CD14-positive monocyte (primary cell): Measurements from ENCODE around the gene DOCK3. TPM values are rescaled to one million over a fixed set of nuclear protein-coding genes. Genes with fewer than 3 reads are reported as not detected.
A peak's percentile ranks its signal among the peaks of the same experiment; 100 is the strongest.

ENCODE experiments used
- DNase-seq, 3 donors: peaks; one replicate each; pipeline ENCODE4 v3.0.0-alpha.2; 2011 to 2022
- H2AFZ ChIP-seq: 2 replicates; pipeline ENCODE4 v1.6.0; 2012; ENCODE audit warnings: mild to moderate bottlenecking, low read depth, low read length, inconsistent platforms; ENCODE audit not compliant: insufficient read depth, poor library complexity, severe bottlenecking
- H3K27ac ChIP-seq, 2 donors: 1 replicate in 1 of 2; 2 replicates in 1 of 2; pipeline ENCODE4 v1.5.1; 2012 to 2013; ENCODE audit warnings: low read length in 2 of 2, control low read depth in 1 of 2, inconsistent platforms in 1 of 2, low read depth in 1 of 2, mild to moderate bottlenecking in 1 of 2
- H3K27me3 ChIP-seq, 2 donors: one replicate each; pipeline versions ENCODE4 v1.6.0 to v1.6.1; 2011 to 2013; ENCODE audit warnings: low read length in 2 of 2; ENCODE audit not compliant: control insufficient read depth in 2 of 2, insufficient read depth in 2 of 2
- H3K36me3 ChIP-seq, 2 donors: replicated peaks in 1 of 2; 1 replicate in 1 of 2; 2 replicates in 1 of 2; pipeline versions ENCODE4 v1.5.1 to v1.6.1; 2012 to 2013; ENCODE audit warnings: low read length in 2 of 2, control low read depth in 1 of 2, inconsistent platforms in 1 of 2, mild to moderate bottlenecking in 1 of 2; ENCODE audit not compliant: insufficient read depth in 2 of 2, control insufficient read depth in 1 of 2
- H3K4me1 ChIP-seq, 2 donors: 1 replicate in 1 of 2; 2 replicates in 1 of 2; pipeline versions ENCODE4 v1.5.1 to v1.6.1; 2012 to 2013; ENCODE audit warnings: low read length in 2 of 2, control low read depth in 1 of 2, inconsistent platforms in 1 of 2, mild to moderate bottlenecking in 1 of 2, moderate library complexity in 1 of 2; ENCODE audit not compliant: insufficient read depth in 2 of 2, control insufficient read depth in 1 of 2
- H3K4me2 ChIP-seq: replicated peaks from 2 replicates; pipeline ENCODE3; 2012; ENCODE audit warnings: low read length, moderate library complexity, mild to moderate bottlenecking; ENCODE audit not compliant: poor library complexity, severe bottlenecking; ENCODE audit errors: extremely low read depth
- H3K4me3 ChIP-seq, 3 experiments: fragments of 200-600 bp in 1 of 3; sonication (generic) in 1 of 3; replicated peaks in 1 of 3; 1 replicate in 2 of 3; 2 replicates in 1 of 3; pipeline ENCODE4 v1.5.1; 2011 to 2013; ENCODE audit warnings: low read length in 3 of 3, mild to moderate bottlenecking in 3 of 3, control low read depth in 2 of 3, low read depth in 2 of 3, inconsistent platforms in 1 of 3, moderate library complexity in 1 of 3
- H3K79me2 ChIP-seq: 2 replicates; pipeline ENCODE4 v1.6.0; 2012; ENCODE audit warnings: mild to moderate bottlenecking, control low read depth, inconsistent platforms, low read length, moderate library complexity; ENCODE audit not compliant: insufficient read depth
- H3K9ac ChIP-seq: 2 replicates; pipeline ENCODE4 v1.6.0; 2017; ENCODE audit warnings: low read length, mild to moderate bottlenecking; ENCODE audit not compliant: insufficient read depth, poor library complexity, severe bottlenecking
- H3K9me3 ChIP-seq, 2 donors: replicated peaks in 1 of 2; 1 replicate in 1 of 2; 2 replicates in 1 of 2; pipeline versions ENCODE4 v1.5.1 to v1.6.1; 2012 to 2013; ENCODE audit warnings: low read length in 2 of 2, control low read depth in 1 of 2; ENCODE audit not compliant: control insufficient read depth in 1 of 2, insufficient read depth in 1 of 2
- H4K20me1 ChIP-seq: 2 replicates; pipeline ENCODE4 v1.6.0; 2012; ENCODE audit warnings: mild to moderate bottlenecking, low read length, control low read depth, moderate library complexity; ENCODE audit not compliant: insufficient read depth
- H3K27ac Mint-ChIP-seq, 7 donors: one replicate each; pipeline ENCODE4 v1.8.0; 2020; ENCODE audit warnings: mild to moderate bottlenecking in 7 of 7, mixed read lengths in 7 of 7, moderate library complexity in 6 of 7, inconsistent platforms in 2 of 7
- H3K27me3 Mint-ChIP-seq, 3 donors: one replicate each; pipeline ENCODE4 v1.8.0; 2021 to 2022; ENCODE audit warnings: low read depth in 3 of 3, mild to moderate bottlenecking in 3 of 3, mixed read lengths in 3 of 3, moderate library complexity in 3 of 3, inconsistent platforms in 1 of 3
- H3K36me3 Mint-ChIP-seq, 2 donors: one replicate each; pipeline ENCODE4 v1.8.0; 2020; ENCODE audit warnings: mixed read lengths in 2 of 2, inconsistent platforms in 1 of 2, mild to moderate bottlenecking in 1 of 2
- H3K4me1 Mint-ChIP-seq: one replicate; pipeline ENCODE4 v1.8.0; 2020; ENCODE audit warnings: mild to moderate bottlenecking, mixed read lengths
- H3K4me3 Mint-ChIP-seq, 2 donors: one replicate each; pipeline ENCODE4 v1.8.0; 2020; ENCODE audit warnings: mild to moderate bottlenecking in 2 of 2, mixed read lengths in 2 of 2, moderate library complexity in 1 of 2
- H3K9me3 Mint-ChIP-seq, 7 donors: one replicate each; pipeline ENCODE4 v1.8.0; 2020 to 2022; ENCODE audit warnings: mixed read lengths in 7 of 7, mild to moderate bottlenecking in 6 of 7, moderate library complexity in 6 of 7, inconsistent platforms in 2 of 7
- whole genome bisulfite sequencing: methylation state at CpG from one replicate; pipeline ENCODE4 v1.1.5; 2013; ENCODE audit warnings: missing lambda C conversion rate; ENCODE audit not compliant: insufficient coverage; 5-methylcytosine and 5-hydroxymethylcytosine counted together
- intact Hi-C, 2 donors: fragments of 100-400 bp; cut with micrococcal nuclease; formaldehyde crosslinking; loops; one replicate each; pipeline versions ENCODE4 v1.15.0 to v1.15.1; 2023
- polyA plus RNA-seq, 3 donors: library from polyadenylated mRNA; depleted of rRNA in 1 of 3; unstranded in 2 of 3; stranded (reverse) in 1 of 3; fragments of 300-500 nt in 2 of 3; fragments of >200 nt in 1 of 3; fragmentation: Illumina TruSeq in 2 of 3; gene quantifications; 1 replicate in 2 of 3; 2 replicates in 1 of 3; pipeline ENCODE4 v1.2.3, GENCODE V29; 2012 to 2021
- TF ChIP-seq, protein P1 (sequence below): fragments of 200-600 bp; IDR thresholded peaks from one replicate; pipeline ENCODE4 v1.8.0; 2022; ENCODE audit warnings: antibody characterized with exemption, mild to moderate bottlenecking

The DOCK3 gene
- polyA plus RNA-seq, 3 donors, result 0.03 TPM; not detected in 1

DNA sequence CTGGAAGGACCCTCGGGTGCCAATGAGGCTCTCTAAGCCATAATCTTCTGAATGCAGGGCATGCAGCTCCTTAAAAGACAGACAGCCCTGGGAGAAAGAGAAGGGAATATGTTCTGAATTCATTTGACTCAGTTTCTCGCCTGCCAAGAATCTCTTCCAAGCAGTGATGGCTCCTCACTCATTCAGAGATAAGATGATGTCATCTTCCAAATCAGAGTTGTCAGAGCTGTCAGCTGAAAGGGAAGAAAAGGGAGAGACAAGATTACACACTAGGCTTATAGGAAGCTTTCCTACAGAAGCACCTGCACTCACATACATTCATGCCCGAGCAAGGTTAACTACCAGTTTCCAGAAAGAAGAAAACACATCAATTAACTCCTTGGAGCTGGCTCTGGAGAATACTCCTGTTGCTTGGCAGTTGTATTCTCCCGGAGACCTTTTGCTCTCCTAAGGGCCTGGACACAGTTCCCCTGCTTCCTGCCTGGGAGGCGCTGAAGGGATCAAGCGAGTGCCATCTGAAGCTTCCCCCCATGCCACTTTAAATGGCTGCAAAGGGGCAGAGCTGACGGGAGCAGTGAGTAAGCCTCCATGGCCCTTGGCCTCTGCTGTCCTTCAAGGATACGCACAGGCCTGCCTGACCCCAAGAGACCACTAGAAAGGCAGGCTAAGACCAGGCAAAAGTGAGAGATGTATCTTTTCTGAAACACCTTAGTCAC lies 724.0 kb downstream of the DOCK3 start:
- H3K36me3 Mint-ChIP-seq, result peaks cover 66 to 80% of the 10 kb centered on the region in 2 donors

DNA sequence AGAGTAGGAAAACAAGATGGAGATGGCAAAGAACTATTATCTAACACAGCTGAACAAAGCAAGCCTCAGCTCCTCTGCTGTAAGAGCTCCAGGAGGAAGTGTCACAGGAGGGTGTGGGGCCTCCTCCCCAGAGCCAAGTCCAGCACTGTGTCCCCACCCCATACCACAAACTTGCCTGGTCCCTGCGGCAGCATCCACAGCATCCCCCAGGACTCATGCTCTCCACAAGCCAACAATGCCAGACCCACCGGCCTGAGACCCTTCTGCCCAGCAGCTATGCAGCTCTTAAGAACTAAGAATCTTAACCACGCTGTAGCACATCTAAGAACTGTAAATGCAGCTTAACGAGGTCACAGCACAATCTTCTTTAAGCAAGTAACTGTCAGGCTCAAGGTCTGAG lies 725.4 kb downstream of the DOCK3 start:
- H3K9me3 Mint-ChIP-seq, result no peaks in the 10 kb centered on the region
- H3K4me3 Mint-ChIP-seq, result no peak overlapping the region
- intact Hi-C loops, result no loop called here
- peaks cover 35% of the 10 kb centered on the region for H3K4me1 Mint-ChIP-seq
- H3K27me3 Mint-ChIP-seq, result peaks cover 0 to 2% (median 0%) of the 10 kb centered on the region in 3 donors
- Histone ChIP-seq H3K4me2 (no peak overlapping the region), H4K20me1 (peaks cover 16% of the 10 kb centered on the region), H3K4me3 (no peak overlapping the region), H3K9ac (no peak overlapping the region), H3K27me3 (no peaks in the 10 kb centered on the region), H3K79me2 (peaks cover 12% of the 10 kb centered on the region), H3K4me1 (peaks cover 26 to 33% of the 10 kb centered on the region in 2 donors), H3K27ac (peak overlapping the region; percentile 30 to 32), H3K9me3 (no peaks in the 10 kb centered on the region), H3K36me3 (peaks cover 66 to 84% of the 10 kb centered on the region in 2 donors), H2AFZ (no peak overlapping the region)
- peaks cover 60 to 74% of the 10 kb centered on the region in 2 donors for H3K36me3 Mint-ChIP-seq
- 93% methylated on average over 4 of the region's 4 CpGs for WGBS
- TF ChIP-seq, protein P1, sequence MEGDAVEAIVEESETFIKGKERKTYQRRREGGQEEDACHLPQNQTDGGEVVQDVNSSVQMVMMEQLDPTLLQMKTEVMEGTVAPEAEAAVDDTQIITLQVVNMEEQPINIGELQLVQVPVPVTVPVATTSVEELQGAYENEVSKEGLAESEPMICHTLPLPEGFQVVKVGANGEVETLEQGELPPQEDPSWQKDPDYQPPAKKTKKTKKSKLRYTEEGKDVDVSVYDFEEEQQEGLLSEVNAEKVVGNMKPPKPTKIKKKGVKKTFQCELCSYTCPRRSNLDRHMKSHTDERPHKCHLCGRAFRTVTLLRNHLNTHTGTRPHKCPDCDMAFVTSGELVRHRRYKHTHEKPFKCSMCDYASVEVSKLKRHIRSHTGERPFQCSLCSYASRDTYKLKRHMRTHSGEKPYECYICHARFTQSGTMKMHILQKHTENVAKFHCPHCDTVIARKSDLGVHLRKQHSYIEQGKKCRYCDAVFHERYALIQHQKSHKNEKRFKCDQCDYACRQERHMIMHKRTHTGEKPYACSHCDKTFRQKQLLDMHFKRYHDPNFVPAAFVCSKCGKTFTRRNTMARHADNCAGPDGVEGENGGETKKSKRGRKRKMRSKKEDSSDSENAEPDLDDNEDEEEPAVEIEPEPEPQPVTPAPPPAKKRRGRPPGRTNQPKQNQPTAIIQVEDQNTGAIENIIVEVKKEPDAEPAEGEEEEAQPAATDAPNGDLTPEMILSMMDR, result no peak
- no peak for DNase-seq
- peak overlapping the region; percentile 14 to 90 (median 68) for H3K27ac Mint-ChIP-seq

More for the DNA sequence above, 724.0 kb downstream of the DOCK3 start:
- Mint-ChIP-seq H3K27me3 (peaks cover 0 to 2% (median 0%) of the 10 kb centered on the region in 3 donors), H3K27ac (peak overlapping the region in 5 of 7 donors; percentile 7 to 68 (median 48)), H3K4me1 (peaks cover 46% of the 10 kb centered on the region), H3K4me3 (no peak overlapping the region), H3K9me3 (no peaks in the 10 kb centered on the region)
- H3K9me3 ChIP-seq, result no peaks in the 10 kb centered on the region
- H3K4me3 ChIP-seq, result no peak overlapping the region
- peaks cover 27% of the 10 kb centered on the region for H3K79me2 ChIP-seq
- WGBS, result 94% methylated on average over 6 of the region's 8 CpGs
- H4K20me1 ChIP-seq, result peaks cover 30% of the 10 kb centered on the region
- H3K36me3 ChIP-seq, result peaks cover 71 to 84% of the 10 kb centered on the region in 2 donors
- peaks cover 26 to 33% of the 10 kb centered on the region in 2 donors for H3K4me1 ChIP-seq
- intact Hi-C loops, result loop anchor here in 1 of 2 donors (10.0 kb wide), 1 partner anchor 1044 kb away; the partner anchor contains the start of genes CYB561D2, NPRL2 and TMEM115
- no peaks in the 10 kb centered on the region for H3K27me3 ChIP-seq
- no peak overlapping the region for H2AFZ ChIP-seq
- TF ChIP-seq, protein P1, result no peak
- no peak overlapping the region for H3K4me2 ChIP-seq
- no peak overlapping the region for H3K9ac ChIP-seq
- peak overlapping the region in 1 of 2 donors; percentile 30 for H3K27ac ChIP-seq
- no peak for DNase-seq
